Measurements from ENCODE around the gene SH3BGRL.

DNA sequence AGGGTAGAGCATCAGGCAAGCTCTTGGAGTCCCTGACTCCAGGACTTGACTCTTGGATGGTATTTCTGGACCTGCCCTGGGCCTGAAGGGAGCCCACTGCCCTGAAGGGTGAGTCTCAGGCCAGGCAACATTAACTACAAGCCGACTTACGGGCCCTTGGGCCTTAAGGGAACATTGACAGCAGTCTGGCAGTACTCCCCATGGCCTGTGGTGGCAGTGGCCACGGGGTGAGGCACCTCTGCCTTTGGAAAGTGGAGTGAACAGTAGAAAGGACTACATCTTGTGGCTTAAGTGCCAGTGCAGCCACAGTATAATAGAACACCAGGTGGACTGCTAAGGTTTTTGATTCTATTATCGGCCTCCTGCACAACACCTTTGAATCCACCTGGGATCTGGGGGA lies 36.3 kb downstream of the SH3BGRL start:
- TF ChIP-seq GATA2 (IDR thresholded peaks at IDR 0.05; ENCODE audit: low read depth, low read length) (no peak), GATA3 (IDR thresholded peaks at IDR 0.05; ENCODE audit: low read depth, low read length) (no peak)
